ENCODE results near the gene CTXN3. TPM values are rescaled to one million over a fixed set of nuclear protein-coding genes. Genes with fewer than 3 reads are reported as not detected.

CTXN3 gene
- total and polyA plus RNA-seq, 10 of the 15 experiments (the other 5 are each of a cell fraction or from before 2014, with no cell fraction given), result not detected

GRCh38 chr5:127705120-127705892 is 56.4 kb downstream of the CTXN3 start:
- Histone ChIP-seq H3K9ac (ENCODE audit: control insufficient read depth, insufficient read depth, low read length) (no peak overlapping the region), H3K4me3 (no peak overlapping the region), H3K27ac (ENCODE audit: control insufficient read depth, insufficient read depth) (no peak overlapping the region), H3K4me1 (ENCODE audit: control insufficient read depth, insufficient read depth, low read length) (no peaks in the 10 kb centered on the region), H2AFZ (ENCODE audit: control insufficient read depth, low read depth, low read length) (no peak overlapping the region), H3K9me3 (replicated peaks; ENCODE audit: control insufficient read depth, insufficient read depth, low read length) (no peaks in the 10 kb centered on the region), H3K79me2 (ENCODE audit: control insufficient read depth, insufficient read depth, low read length) (no peaks in the 10 kb centered on the region), H3K4me2 (ENCODE audit: control insufficient read depth, insufficient read depth) (no peak overlapping the region), H3K27me3 (replicated peaks in 1 of 2; ENCODE audit: control insufficient read depth in 2 of 2, insufficient read depth in 2 of 2, low read length in 1 of 2) (no peaks in the 10 kb centered on the region), H4K20me1 (ENCODE audit: control insufficient read depth, insufficient read depth) (no peaks in the 10 kb centered on the region), H3K36me3 (ENCODE audit: control insufficient read depth in 2 of 2, insufficient read depth in 2 of 2, low read length in 1 of 2) (no peaks in the 10 kb centered on the region)
- DNase-seq (ENCODE audit: low read depth, low spot score) (no peak), ATAC-seq (peak; percentile 61), FAIRE-seq (no peak)
- ChIA-PET RAD21 (ENCODE audit: unreplicated experiment) (interaction anchor here (1.3 kb wide), 1 partner anchor 134 kb away, joined by 3 read pairs; no protein-coding TSS in a partner anchor), SMC1A (ENCODE audit: uncharacterized antibody, unreplicated experiment) (interaction anchor here (1.0 to 1.5 kb wide), 5 partner anchors 20 to 137 kb away, joined by 3 to 5 read pairs (median 3); no protein-coding TSS in a partner anchor), POLR2A (no interaction called here), CTCF (no interaction called here)
- TF ChIP-seq BMI1 (IDR thresholded peaks at IDR 0.05; ENCODE audit: borderline replicate concordance) (peak; percentile 94), CBX3 (IDR thresholded peaks at IDR 0.05; ENCODE audit: borderline replicate concordance, low read depth) (no peak), EP300 (IDR thresholded peaks at IDR 0.05; ENCODE audit: borderline replicate concordance in 1 of 2, control insufficient read depth in 1 of 2, low read depth in 2 of 2, low read length in 2 of 2) (0 out of 4 replicates have a peak, but pooled peaks of 1 of the 2 experiments have one; percentile 12)
- in situ Hi-C loops (cut with MboI), result no loop called here
- intact Hi-C loops (cut with micrococcal nuclease; ENCODE audit: unreplicated experiment), result no loop called here
- BruUV-seq (replicated peaks), result no TSS peak
- 6% methylated on average over 4 of the region's 4 CpGs for WGBS (ENCODE audit: insufficient coverage, insufficient replicate concordance, low lambda C conversion rate, missing lambda C conversion rate)

GRCh38 chr5:127706691-127707090 is 57.8 kb downstream of the CTXN3 start:
- RAD21 ChIA-PET (ENCODE audit: unreplicated experiment), result no interaction called here
- Histone ChIP-seq H3K9me3 (replicated peaks; ENCODE audit: control insufficient read depth, insufficient read depth, low read length) (no peaks in the 10 kb centered on the region), H4K20me1 (ENCODE audit: control insufficient read depth, insufficient read depth) (no peaks in the 10 kb centered on the region), H3K9ac (ENCODE audit: control insufficient read depth, insufficient read depth, low read length) (no peak overlapping the region), H3K36me3 (ENCODE audit: control insufficient read depth in 2 of 2, insufficient read depth in 2 of 2, low read length in 1 of 2) (no peaks in the 10 kb centered on the region), H3K4me1 (ENCODE audit: control insufficient read depth, insufficient read depth, low read length) (no peaks in the 10 kb centered on the region), H3K79me2 (ENCODE audit: control insufficient read depth, insufficient read depth, low read length) (no peaks in the 10 kb centered on the region), H2AFZ (ENCODE audit: control insufficient read depth, low read depth, low read length) (no peak overlapping the region), H3K4me2 (ENCODE audit: control insufficient read depth, insufficient read depth) (no peak overlapping the region), H3K27me3 (replicated peaks in 1 of 2; ENCODE audit: control insufficient read depth in 2 of 2, insufficient read depth in 2 of 2, low read length in 1 of 2) (no peaks in the 10 kb centered on the region), H3K27ac (ENCODE audit: control insufficient read depth, insufficient read depth) (no peak overlapping the region), H3K4me3 (no peak overlapping the region)
- intact Hi-C loops (cut with micrococcal nuclease; ENCODE audit: unreplicated experiment) (no loop called here), in situ Hi-C loops (cut with MboI) (no loop called here)
- 0% methylated on average over 1 of the region's 1 CpG for WGBS (ENCODE audit: insufficient coverage, insufficient replicate concordance, low lambda C conversion rate, missing lambda C conversion rate)
- CTCF ChIA-PET, result no interaction called here
- DNase-seq (ENCODE audit: low read depth, low spot score), result no peak
- TF ChIP-seq FOS (IDR thresholded peaks at IDR 0.05; ENCODE audit: borderline replicate concordance, extremely low read depth, insufficient read length) (no peak), WRNIP1 (IDR thresholded peaks at IDR 0.05; ENCODE audit: borderline replicate concordance, low read depth, low read length) (no peak), PAX5 (IDR thresholded peaks at IDR 0.05; ENCODE audit: borderline replicate concordance, low read depth, low read length) (no peak), EP300 (IDR thresholded peaks at IDR 0.05; ENCODE audit: borderline replicate concordance in 1 of 2, control insufficient read depth in 1 of 2, low read depth in 2 of 2, low read length in 2 of 2) (no peak), HDAC2 (IDR thresholded peaks at IDR 0.05) (no peak)
- SMC1A ChIA-PET (ENCODE audit: uncharacterized antibody, unreplicated experiment), result no interaction called here
- no peak for ATAC-seq
- POLR2A ChIA-PET, result no interaction called here
- FAIRE-seq, result no peak
- no TSS peak for BruUV-seq (replicated peaks)
